Measurements from ENCODE around the gene DOK4. TPM values are rescaled to one million over a fixed set of nuclear protein-coding genes. Genes with fewer than 3 reads are reported as not detected.
A peak's percentile ranks its signal among the peaks of the same experiment; 100 is the strongest.

DOK4 gene
- total RNA-seq, 1 donor from 2014 or later, result 69.4 TPM

DNA sequence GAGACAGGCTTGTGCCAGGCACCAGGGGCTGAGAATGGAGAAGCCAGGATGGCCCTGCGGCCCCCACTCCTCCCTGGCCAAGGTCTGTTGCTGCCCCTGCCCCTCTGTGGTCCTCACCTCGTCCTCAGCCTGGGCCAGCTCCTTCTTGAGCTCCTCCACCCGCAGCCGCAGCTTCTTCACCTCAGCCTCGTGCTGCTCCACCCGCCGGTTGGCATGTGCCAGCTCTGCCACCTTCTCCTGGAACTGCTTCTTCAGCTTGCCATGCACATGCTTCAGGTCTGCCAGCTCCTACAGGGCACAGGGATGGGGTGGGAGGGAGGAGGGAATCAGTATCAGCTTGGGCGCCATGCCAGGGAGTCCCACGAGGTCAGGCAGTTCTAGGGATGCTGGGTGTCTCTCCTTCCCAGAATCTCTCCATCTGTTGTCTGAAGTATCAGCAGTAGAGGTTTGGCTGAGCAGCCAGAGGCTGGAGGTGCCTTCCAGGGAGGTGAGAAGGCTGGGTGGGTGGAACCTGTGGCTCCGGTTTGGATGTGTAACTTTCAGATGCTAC lies 30.0 kb upstream of the DOK4 start:
- Mint-ChIP-seq H3K9me3 (ENCODE audit: unreplicated experiment) (no peaks in the 10 kb centered on the region), H3K4me1 (ENCODE audit: unreplicated experiment) (peaks cover 47% of the 10 kb centered on the region), H3K27ac (ENCODE audit: unreplicated experiment) (no peak overlapping the region), H3K27me3 (ENCODE audit: unreplicated experiment) (peaks cover 11% of the 10 kb centered on the region), H3K36me3 (ENCODE audit: low read depth, unreplicated experiment) (peaks cover 29% of the 10 kb centered on the region), H3K4me3 (ENCODE audit: unreplicated experiment) (no peak overlapping the region)
- no peak for DNase-seq (ENCODE audit: low spot score)
- TF ChIP-seq, protein P1, sequence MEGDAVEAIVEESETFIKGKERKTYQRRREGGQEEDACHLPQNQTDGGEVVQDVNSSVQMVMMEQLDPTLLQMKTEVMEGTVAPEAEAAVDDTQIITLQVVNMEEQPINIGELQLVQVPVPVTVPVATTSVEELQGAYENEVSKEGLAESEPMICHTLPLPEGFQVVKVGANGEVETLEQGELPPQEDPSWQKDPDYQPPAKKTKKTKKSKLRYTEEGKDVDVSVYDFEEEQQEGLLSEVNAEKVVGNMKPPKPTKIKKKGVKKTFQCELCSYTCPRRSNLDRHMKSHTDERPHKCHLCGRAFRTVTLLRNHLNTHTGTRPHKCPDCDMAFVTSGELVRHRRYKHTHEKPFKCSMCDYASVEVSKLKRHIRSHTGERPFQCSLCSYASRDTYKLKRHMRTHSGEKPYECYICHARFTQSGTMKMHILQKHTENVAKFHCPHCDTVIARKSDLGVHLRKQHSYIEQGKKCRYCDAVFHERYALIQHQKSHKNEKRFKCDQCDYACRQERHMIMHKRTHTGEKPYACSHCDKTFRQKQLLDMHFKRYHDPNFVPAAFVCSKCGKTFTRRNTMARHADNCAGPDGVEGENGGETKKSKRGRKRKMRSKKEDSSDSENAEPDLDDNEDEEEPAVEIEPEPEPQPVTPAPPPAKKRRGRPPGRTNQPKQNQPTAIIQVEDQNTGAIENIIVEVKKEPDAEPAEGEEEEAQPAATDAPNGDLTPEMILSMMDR (IDR thresholded peaks at IDR 0.05; ENCODE audit: unreplicated experiment), result no peak

- peaks cover 51% of the 10 kb centered on the region for H3K4me1 Mint-ChIP-seq (ENCODE audit: unreplicated experiment)
- no peaks in the 10 kb centered on the region for H3K9me3 Mint-ChIP-seq (ENCODE audit: unreplicated experiment)
- peaks cover 10% of the 10 kb centered on the region for H3K27me3 Mint-ChIP-seq (ENCODE audit: unreplicated experiment)
- H3K27ac Mint-ChIP-seq (ENCODE audit: unreplicated experiment), result peak overlapping the region; percentile 10
- H3K36me3 Mint-ChIP-seq (ENCODE audit: low read depth, unreplicated experiment), result peaks cover 22% of the 10 kb centered on the region
- no peak overlapping the region for H3K4me3 Mint-ChIP-seq (ENCODE audit: unreplicated experiment)
- TF ChIP-seq, protein P1 (IDR thresholded peaks at IDR 0.05; ENCODE audit: unreplicated experiment), result no peak
- DNase-seq (ENCODE audit: low spot score), result peak; percentile 68
These were observed 28.7 kb upstream of the DOK4 start for GRCh38 chr16:57514791-57515600.

GRCh38 chr16:57514371-57514770 lies 28.1 kb upstream of the DOK4 start:
- Mint-ChIP-seq H3K27me3 (ENCODE audit: unreplicated experiment) (peaks cover 10% of the 10 kb centered on the region), H3K27ac (ENCODE audit: unreplicated experiment) (peak overlapping the region; percentile 10), H3K36me3 (ENCODE audit: low read depth, unreplicated experiment) (peaks cover 22% of the 10 kb centered on the region), H3K4me1 (ENCODE audit: unreplicated experiment) (peaks cover 53% of the 10 kb centered on the region), H3K9me3 (ENCODE audit: unreplicated experiment) (no peaks in the 10 kb centered on the region), H3K4me3 (ENCODE audit: unreplicated experiment) (no peak overlapping the region)
- TF ChIP-seq, protein P1 (IDR thresholded peaks at IDR 0.05; ENCODE audit: unreplicated experiment), result no peak
- no peak for DNase-seq (ENCODE audit: low spot score)

DNA sequence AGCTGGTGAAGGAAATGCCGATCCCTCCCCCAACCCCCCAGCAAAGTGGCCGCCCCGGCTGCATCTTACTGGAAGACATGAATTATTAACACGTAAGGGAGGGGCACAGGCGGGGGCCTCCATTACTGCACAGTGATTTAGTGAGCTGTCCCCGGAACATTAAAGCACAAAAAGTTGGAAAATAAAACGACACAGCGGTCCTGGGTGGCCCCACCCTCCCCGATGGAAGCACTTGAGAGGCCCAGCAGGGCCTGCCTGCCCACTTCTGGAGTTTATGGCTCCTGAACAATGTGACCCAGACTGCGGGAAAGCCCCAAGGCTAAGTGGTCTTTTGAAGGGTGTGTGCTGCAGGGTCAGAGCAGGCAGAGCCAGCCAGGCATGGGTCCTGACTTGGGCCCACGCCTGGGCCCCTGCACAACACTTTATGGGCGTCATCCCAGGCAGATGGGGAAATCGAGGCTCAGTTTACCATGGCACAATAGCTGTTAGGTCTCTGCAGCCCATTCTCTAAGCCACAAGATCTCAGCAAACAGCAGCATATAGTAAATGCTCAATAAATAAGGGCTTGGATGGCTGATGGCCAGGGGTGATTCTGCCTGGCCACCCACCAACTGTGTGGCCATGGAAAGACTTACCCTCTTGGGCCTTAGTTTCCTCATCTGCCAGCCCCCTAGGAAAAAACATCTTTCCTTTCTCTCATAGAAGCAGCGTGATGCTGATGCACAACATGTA lies 27.2 kb upstream of the DOK4 start:
- no peaks in the 10 kb centered on the region for H3K9me3 Mint-ChIP-seq (ENCODE audit: unreplicated experiment)
- peaks cover 8% of the 10 kb centered on the region for H3K27me3 Mint-ChIP-seq (ENCODE audit: unreplicated experiment)
- TF ChIP-seq, protein P1 (IDR thresholded peaks at IDR 0.05; ENCODE audit: unreplicated experiment), result no peak
- peaks cover 15% of the 10 kb centered on the region for H3K36me3 Mint-ChIP-seq (ENCODE audit: low read depth, unreplicated experiment)
- H3K4me1 Mint-ChIP-seq (ENCODE audit: unreplicated experiment), result peaks cover 54% of the 10 kb centered on the region
- DNase-seq (ENCODE audit: low spot score), result no peak
- H3K4me3 Mint-ChIP-seq (ENCODE audit: unreplicated experiment), result no peak overlapping the region
- peak overlapping the region; percentile 10 for H3K27ac Mint-ChIP-seq (ENCODE audit: unreplicated experiment)

Data from endothelial cell (in vitro differentiated cells).